Measurements from ENCODE around the gene MAVS.

GRCh38 chr20:3811467-3812258, 35.0 kb upstream of the MAVS start:
- peak in 1 of 2 experiments; percentile 48; a peak in 1 of 4 replicates for TF ChIP-seq REST (IDR thresholded peaks at IDR 0.05; ENCODE audit: insufficient read depth in 1 of 2, low read depth in 2 of 2, low read length in 1 of 2)
- TF ChIP-seq CTCF (IDR thresholded peaks at IDR 0.05), result no peak
- TF ChIP-seq POLR2AphosphoS5 (IDR thresholded peaks at IDR 0.05; ENCODE audit: low read depth, low read length), result peak; percentile 94
- peak; percentile 67; the same call in 1 of the 2 replicates for TF ChIP-seq SIN3A (IDR thresholded peaks at IDR 0.05; ENCODE audit: borderline replicate concordance, insufficient read depth, low read depth, low read length)
- TF ChIP-seq TCF7L2 (IDR thresholded peaks at IDR 0.05; ENCODE audit: low read depth, low read length), result peak; percentile 85

Data from Panc1 (cell line).